Epithelial cell of esophagus (primary cell): Measurements from ENCODE around the gene RPS18.

Source experiments
- DNase-seq: peaks from one replicate; pipeline ENCODE4 v3.0.0; 2010; ENCODE audit warnings: low read depth
- H3K4me3 ChIP-seq: 2 replicates; pipeline ENCODE4 v1.5.1; 2011; ENCODE audit warnings: mild to moderate bottlenecking, low read length, control low read depth
- CTCF ChIP-seq: IDR thresholded peaks from 2 replicates; pipeline ENCODE4 v1.5.1; 2011; ENCODE audit warnings: low read depth, mild to moderate bottlenecking, low read length, control low read depth, inconsistent platforms; ENCODE audit not compliant: insufficient read depth; ENCODE audit errors: missing control alignments

RPS18 gene

GRCh38 chr6:33320315-33321181 lies 48.7 kb downstream of the RPS18 start:
- peak; percentile 92 for DNase-seq
- no peak for TF ChIP-seq CTCF
- no peak overlapping the region for H3K4me3 ChIP-seq

GRCh38 chr6:33321227-33321626 lies 49.4 kb downstream of the RPS18 start:
- no peak for DNase-seq
- no peak for TF ChIP-seq CTCF
- H3K4me3 ChIP-seq, result no peak overlapping the region

- no peak for TF ChIP-seq CTCF
- H3K4me3 ChIP-seq, result peak overlapping the region; percentile 91
- DNase-seq, result no peak
These were observed 51.7 kb downstream of the RPS18 start for GRCh38 chr6:33323623-33323948.

- TF ChIP-seq CTCF, result no peak
- peak overlapping the region; percentile 91 for H3K4me3 ChIP-seq
- no peak for DNase-seq
These were observed 52.2 kb downstream of the RPS18 start for GRCh38 chr6:33324125-33324524.
